ENCODE measurements around the gene CLEC12A.

CLEC12A gene

GRCh38 chr12:9961106-9961505 lies 10.1 kb upstream of the CLEC12A start:
- Histone ChIP-seq H3K4me1 (ENCODE audit: low read length) (peaks cover 24% of the 10 kb centered on the region), H3K79me2 (ENCODE audit: low read length) (no peaks in the 10 kb centered on the region), H4K20me1 (ENCODE audit: insufficient read depth, low read length) (no peaks in the 10 kb centered on the region), H3K9ac (ENCODE audit: low read length) (no peak overlapping the region), H3K27ac (ENCODE audit: low read length) (no peak overlapping the region), H3K9me2 (replicated peaks; ENCODE audit: insufficient read depth, low read length) (no peaks in the 10 kb centered on the region), H3K4me2 (ENCODE audit: low read depth, low read length) (peak overlapping the region; percentile 19; the same call in 1 of the 2 replicates), H3F3A (ENCODE audit: insufficient read depth, low read length) (peaks cover 13% of the 10 kb centered on the region), H3K27me3 (replicated peaks; ENCODE audit: insufficient read depth, low read length) (no peaks in the 10 kb centered on the region), H3K4me3 (ENCODE audit: low read length) (no peak overlapping the region), H2AFZ (ENCODE audit: low read length) (no peak overlapping the region), H3K9me3 (replicated peaks; ENCODE audit: insufficient read depth, low read length) (no peaks in the 10 kb centered on the region), H3K36me3 (replicated peaks; ENCODE audit: insufficient read depth, low read length) (no peaks in the 10 kb centered on the region)
- no peak for DNase-seq
- TF ChIP-seq EZH2 (optimal IDR thresholded peaks at IDR 0.05; ENCODE audit: low read depth, low read length): no peak
- TF ChIP-seq CTCF (IDR thresholded peaks at IDR 0.05; ENCODE audit: low read length): no peak
- TF ChIP-seq EZH2phosphoT487 (IDR thresholded peaks at IDR 0.05; ENCODE audit: low read length): no peak

GRCh38 chr12:9961901-9962300 lies 9.3 kb upstream of the CLEC12A start:
- Histone ChIP-seq H4K20me1 (ENCODE audit: insufficient read depth, low read length) (no peaks in the 10 kb centered on the region), H3K79me2 (ENCODE audit: low read length) (no peaks in the 10 kb centered on the region), H3K9me3 (replicated peaks; ENCODE audit: insufficient read depth, low read length) (no peaks in the 10 kb centered on the region), H3K4me1 (ENCODE audit: low read length) (peaks cover 24% of the 10 kb centered on the region), H2AFZ (ENCODE audit: low read length) (no peak overlapping the region), H3K4me2 (ENCODE audit: low read depth, low read length) (no peak overlapping the region), H3F3A (ENCODE audit: insufficient read depth, low read length) (peaks cover 13% of the 10 kb centered on the region), H3K9ac (ENCODE audit: low read length) (no peak overlapping the region), H3K36me3 (replicated peaks; ENCODE audit: insufficient read depth, low read length) (no peaks in the 10 kb centered on the region), H3K27me3 (replicated peaks; ENCODE audit: insufficient read depth, low read length) (no peaks in the 10 kb centered on the region), H3K4me3 (ENCODE audit: low read length) (no peak overlapping the region), H3K9me2 (replicated peaks; ENCODE audit: insufficient read depth, low read length) (no peaks in the 10 kb centered on the region), H3K27ac (ENCODE audit: low read length) (no peak overlapping the region)
- no peak for DNase-seq
- TF ChIP-seq EZH2 (optimal IDR thresholded peaks at IDR 0.05; ENCODE audit: low read depth, low read length): no peak
- TF ChIP-seq CTCF (IDR thresholded peaks at IDR 0.05; ENCODE audit: low read length): no peak
- TF ChIP-seq EZH2phosphoT487 (IDR thresholded peaks at IDR 0.05; ENCODE audit: low read length): no peak

GRCh38 chr12:9969673-9970072 lies 1.5 kb upstream of the CLEC12A start:
- no peaks in the 10 kb centered on the region for H3K36me3 ChIP-seq (replicated peaks; ENCODE audit: insufficient read depth, low read length)

More at GRCh38 chr12:9969673-9970072, 1.5 kb upstream of the CLEC12A start:
- Histone ChIP-seq H4K20me1 (ENCODE audit: insufficient read depth, low read length) (no peaks in the 10 kb centered on the region), H3F3A (ENCODE audit: insufficient read depth, low read length) (no peaks in the 10 kb centered on the region), H3K4me3 (ENCODE audit: low read length) (no peak overlapping the region), H3K4me2 (ENCODE audit: low read depth, low read length) (no peak overlapping the region), H3K4me1 (ENCODE audit: low read length) (no peaks in the 10 kb centered on the region), H3K9me3 (replicated peaks; ENCODE audit: insufficient read depth, low read length) (no peaks in the 10 kb centered on the region), H3K27me3 (replicated peaks; ENCODE audit: insufficient read depth, low read length) (no peaks in the 10 kb centered on the region), H2AFZ (ENCODE audit: low read length) (no peak overlapping the region), H3K79me2 (ENCODE audit: low read length) (no peaks in the 10 kb centered on the region), H3K9ac (ENCODE audit: low read length) (no peak overlapping the region), H3K9me2 (replicated peaks; ENCODE audit: insufficient read depth, low read length) (no peaks in the 10 kb centered on the region), H3K27ac (ENCODE audit: low read length) (no peak overlapping the region)
- TF ChIP-seq EZH2phosphoT487 (IDR thresholded peaks at IDR 0.05; ENCODE audit: low read length) (no peak), CTCF (IDR thresholded peaks at IDR 0.05; ENCODE audit: low read length) (no peak), EZH2 (optimal IDR thresholded peaks at IDR 0.05; ENCODE audit: low read depth, low read length) (no peak)
- no peak for DNase-seq
